Measurements from ENCODE around the gene FCER2.

The FCER2 gene

GRCh38 chr19:7729831-7730285, 27.9 kb upstream of the FCER2 start:
- Mint-ChIP-seq H3K4me1 (peaks cover 10% of the 10 kb centered on the region), H3K27ac (ENCODE audit: low read depth) (no peak overlapping the region), H3K4me3 (peak overlapping the region; percentile 25), H3K27me3 (peaks cover 77% of the 10 kb centered on the region), H3K9me3 (no peaks in the 10 kb centered on the region), H3K36me3 (ENCODE audit: insufficient read depth) (peaks cover 1% of the 10 kb centered on the region)
- no peak for DNase-seq (ENCODE audit: low spot score in 2 of 2)
- ATAC-seq (replicated peaks; ENCODE audit: extremely low read depth, poor library complexity, severe bottlenecking), result no peak

- Mint-ChIP-seq H3K4me3 (no peak overlapping the region), H3K27me3 (peaks cover 71% of the 10 kb centered on the region), H3K27ac (ENCODE audit: low read depth) (no peak overlapping the region), H3K4me1 (peaks cover 6% of the 10 kb centered on the region), H3K36me3 (ENCODE audit: insufficient read depth) (peaks cover 1% of the 10 kb centered on the region), H3K9me3 (no peaks in the 10 kb centered on the region)
- DNase-seq (ENCODE audit: low spot score in 2 of 2), result no peak
- no peak for ATAC-seq (replicated peaks; ENCODE audit: extremely low read depth, poor library complexity, severe bottlenecking)
These were observed 27.3 kb upstream of the FCER2 start for GRCh38 chr19:7729211-7729610.

GRCh38 chr19:7725791-7726190, 23.9 kb upstream of the FCER2 start:
- no peak overlapping the region for H3K4me3 Mint-ChIP-seq

GRCh38 chr19:7722231-7722651, 20.3 kb upstream of the FCER2 start:
- Mint-ChIP-seq H3K9me3 (no peaks in the 10 kb centered on the region), H3K4me1 (no peaks in the 10 kb centered on the region), H3K36me3 (ENCODE audit: insufficient read depth) (peaks cover 2% of the 10 kb centered on the region), H3K4me3 (no peak overlapping the region), H3K27me3 (peaks cover 3% of the 10 kb centered on the region), H3K27ac (ENCODE audit: low read depth) (no peak overlapping the region)
- ATAC-seq (replicated peaks; ENCODE audit: extremely low read depth, poor library complexity, severe bottlenecking) (no peak), DNase-seq (ENCODE audit: low spot score in 2 of 2) (no peak)

More at GRCh38 chr19:7725791-7726190, 23.9 kb upstream of the FCER2 start:
- Mint-ChIP-seq H3K36me3 (ENCODE audit: insufficient read depth) (peaks cover 3% of the 10 kb centered on the region), H3K27me3 (peaks cover 39% of the 10 kb centered on the region), H3K4me1 (peaks cover 4% of the 10 kb centered on the region), H3K9me3 (no peaks in the 10 kb centered on the region), H3K27ac (ENCODE audit: low read depth) (no peak overlapping the region)
- no peak for DNase-seq (ENCODE audit: low spot score in 2 of 2)
- ATAC-seq (replicated peaks; ENCODE audit: extremely low read depth, poor library complexity, severe bottlenecking), result no peak

GRCh38 chr19:7720351-7720750, 18.4 kb upstream of the FCER2 start:
- Mint-ChIP-seq H3K36me3 (ENCODE audit: insufficient read depth) (peaks cover 2% of the 10 kb centered on the region), H3K27ac (ENCODE audit: low read depth) (no peak overlapping the region), H3K9me3 (no peaks in the 10 kb centered on the region), H3K27me3 (no peaks in the 10 kb centered on the region), H3K4me1 (no peaks in the 10 kb centered on the region), H3K4me3 (no peak overlapping the region)
- DNase-seq (ENCODE audit: low spot score in 2 of 2) (no peak), ATAC-seq (replicated peaks; ENCODE audit: extremely low read depth, poor library complexity, severe bottlenecking) (no peak)

- Mint-ChIP-seq H3K4me3 (no peak overlapping the region), H3K9me3 (no peaks in the 10 kb centered on the region), H3K27ac (ENCODE audit: low read depth) (peak overlapping the region; percentile 46), H3K27me3 (no peaks in the 10 kb centered on the region), H3K36me3 (ENCODE audit: insufficient read depth) (peaks cover 2% of the 10 kb centered on the region), H3K4me1 (no peaks in the 10 kb centered on the region)
- ATAC-seq (replicated peaks; ENCODE audit: extremely low read depth, poor library complexity, severe bottlenecking) (no peak), DNase-seq (ENCODE audit: low spot score in 2 of 2) (no peak)
These were observed 16.7 kb upstream of the FCER2 start for GRCh38 chr19:7718668-7719067.

- Mint-ChIP-seq H3K27me3 (no peaks in the 10 kb centered on the region), H3K36me3 (ENCODE audit: insufficient read depth) (no peaks in the 10 kb centered on the region), H3K27ac (ENCODE audit: low read depth) (no peak overlapping the region), H3K4me3 (no peak overlapping the region), H3K4me1 (no peaks in the 10 kb centered on the region), H3K9me3 (no peaks in the 10 kb centered on the region)
- no peak for DNase-seq (ENCODE audit: low spot score in 2 of 2)
- no peak for ATAC-seq (replicated peaks; ENCODE audit: extremely low read depth, poor library complexity, severe bottlenecking)
These were observed 14.8 kb upstream of the FCER2 start for GRCh38 chr19:7716762-7717161.

- no peak overlapping the region for H3K4me3 Mint-ChIP-seq
- DNase-seq (ENCODE audit: low spot score in 2 of 2), result no peak
- no peaks in the 10 kb centered on the region for H3K27me3 Mint-ChIP-seq
- H3K27ac Mint-ChIP-seq (ENCODE audit: low read depth), result no peak overlapping the region
- ATAC-seq (replicated peaks; ENCODE audit: extremely low read depth, poor library complexity, severe bottlenecking), result no peak
- H3K9me3 Mint-ChIP-seq, result no peaks in the 10 kb centered on the region
- no peaks in the 10 kb centered on the region for H3K4me1 Mint-ChIP-seq
- no peaks in the 10 kb centered on the region for H3K36me3 Mint-ChIP-seq (ENCODE audit: insufficient read depth)
These were observed 13.7 kb upstream of the FCER2 start for GRCh38 chr19:7715671-7716070.

- ATAC-seq (replicated peaks; ENCODE audit: extremely low read depth, poor library complexity, severe bottlenecking) (no peak), DNase-seq (ENCODE audit: low spot score in 2 of 2) (no peak)
- Mint-ChIP-seq H3K4me3 (no peak overlapping the region), H3K27me3 (no peaks in the 10 kb centered on the region), H3K4me1 (peaks cover 22% of the 10 kb centered on the region), H3K27ac (ENCODE audit: low read depth) (no peak overlapping the region), H3K9me3 (no peaks in the 10 kb centered on the region), H3K36me3 (ENCODE audit: insufficient read depth) (no peaks in the 10 kb centered on the region)
These were observed 8.7 kb upstream of the FCER2 start for GRCh38 chr19:7710616-7711015.

GRCh38 chr19:7709932-7710460, 8.1 kb upstream of the FCER2 start:
- Mint-ChIP-seq H3K36me3 (ENCODE audit: insufficient read depth) (no peaks in the 10 kb centered on the region), H3K27ac (ENCODE audit: low read depth) (no peak overlapping the region), H3K4me1 (peaks cover 26% of the 10 kb centered on the region), H3K4me3 (no peak overlapping the region), H3K27me3 (no peaks in the 10 kb centered on the region), H3K9me3 (no peaks in the 10 kb centered on the region)
- ATAC-seq (replicated peaks; ENCODE audit: extremely low read depth, poor library complexity, severe bottlenecking) (no peak), DNase-seq (ENCODE audit: low spot score in 2 of 2) (no peak)

- Mint-ChIP-seq H3K4me1 (peaks cover 26% of the 10 kb centered on the region), H3K36me3 (ENCODE audit: insufficient read depth) (no peaks in the 10 kb centered on the region), H3K4me3 (peak overlapping the region; percentile 58), H3K27me3 (no peaks in the 10 kb centered on the region), H3K9me3 (no peaks in the 10 kb centered on the region), H3K27ac (ENCODE audit: low read depth) (peak overlapping the region; percentile 93)
- DNase-seq (ENCODE audit: low spot score in 2 of 2) (no peak), ATAC-seq (replicated peaks; ENCODE audit: extremely low read depth, poor library complexity, severe bottlenecking) (no peak)
These were observed 5.1 kb upstream of the FCER2 start for GRCh38 chr19:7706955-7707456.

GRCh38 chr19:7706188-7706954, 4.4 kb upstream of the FCER2 start:
- Mint-ChIP-seq H3K4me1 (peaks cover 26% of the 10 kb centered on the region), H3K27ac (ENCODE audit: low read depth) (peak overlapping the region; percentile 93), H3K9me3 (no peaks in the 10 kb centered on the region), H3K36me3 (ENCODE audit: insufficient read depth) (no peaks in the 10 kb centered on the region), H3K27me3 (no peaks in the 10 kb centered on the region), H3K4me3 (peak overlapping the region; percentile 58)
- ATAC-seq (replicated peaks; ENCODE audit: extremely low read depth, poor library complexity, severe bottlenecking) (no peak), DNase-seq (ENCODE audit: low spot score in 2 of 2) (no peak)

Measured in central memory CD8-positive, alpha-beta T cell (primary cell).